SK-N-SH (cell line): ENCODE results near the gene SLC2A8. TPM values are rescaled to one million over a fixed set of nuclear protein-coding genes. Genes with fewer than 3 reads are reported as not detected.

Experiments used
- CTCF ChIA-PET: fragments of 300-600, 350-600 bp; formaldehyde crosslinking; extraction: SDS; loops from one replicate; lab custom pipeline; 2021; lab: Yijun Ruan, JAX
- POLR2A ChIA-PET: fragments of 350-600 bp; sonication (Branson Sonifier 250); formaldehyde crosslinking; extraction: SDS; loops from one replicate; lab custom pipeline; 2020; ENCODE audit warnings: antibody characterized with exemption, inconsistent platforms; lab: Yijun Ruan, JAX
- DNase-seq: peaks from one replicate; pipeline ENCODE4 v3.0.0; 2012
- H2AFZ ChIP-seq: fragments of 200-600 bp; sonication (generic); 2 replicates; pipeline ENCODE4 v1.8.1; 2016; ENCODE audit warnings: antibody characterized with exemption, mild to moderate bottlenecking, low read depth
- H3F3A ChIP-seq: fragments of 200-600 bp; sonication (generic); replicated peaks from 2 replicates; pipeline ENCODE3; 2016; ENCODE audit warnings: antibody characterized with exemption, mild to moderate bottlenecking; ENCODE audit not compliant: insufficient read depth
- H3K27ac ChIP-seq, 2 experiments: fragments of 200-500 bp in 1 of 2; fragments of 200-600 bp in 1 of 2; sonication (Bioruptor generic) in 1 of 2; sonication (generic), shearing (Covaris generic) in 1 of 2; 2 replicates each; pipeline versions ENCODE4 v1.5.1 to v1.6.1; 2014 to 2016; ENCODE audit warnings: low read depth in 2 of 2, inconsistent platforms in 1 of 2, low read length in 1 of 2, mild to moderate bottlenecking in 1 of 2, mixed read lengths in 1 of 2
- H3K27me3 ChIP-seq: fragments of 200-600 bp; sonication (generic), shearing (Covaris generic); 2 replicates; pipeline ENCODE4 v1.6.1; 2016; ENCODE audit warnings: mixed run types; ENCODE audit not compliant: insufficient read depth
- H3K36me3 ChIP-seq, 2 experiments: fragments of 200-500 bp in 1 of 2; fragments of 200-600 bp in 1 of 2; sonication (Bioruptor generic) in 1 of 2; sonication (generic) in 1 of 2; replicated peaks in 1 of 2; 2 replicates each; pipeline versions ENCODE3 to v1.5.1; 2014 to 2016; ENCODE audit warnings: low read length in 1 of 2, mild to moderate bottlenecking in 1 of 2; ENCODE audit not compliant: insufficient read depth in 2 of 2, control insufficient read depth in 1 of 2
- H3K4me1 ChIP-seq, 2 experiments: fragments of 200-500 bp in 1 of 2; fragments of 200-600 bp in 1 of 2; sonication (Bioruptor generic) in 1 of 2; sonication (generic), shearing (Covaris generic) in 1 of 2; 2 replicates each; pipeline versions ENCODE4 v1.5.1 to v1.6.1; 2014 to 2016; ENCODE audit warnings: low read depth in 1 of 2, low read length in 1 of 2, mixed run types in 1 of 2; ENCODE audit not compliant: insufficient read depth in 2 of 2, control insufficient read depth in 1 of 2
- H3K4me2 ChIP-seq: fragments of 200-600 bp; sonication (generic), shearing (Covaris generic); 2 replicates; pipeline ENCODE4 v1.6.1; 2017; ENCODE audit warnings: mixed run types
- H3K4me3 ChIP-seq, 2 experiments: fragments of 200-500 bp in 1 of 2; fragments of 200-600 bp in 1 of 2; sonication (Bioruptor generic) in 1 of 2; sonication (generic), shearing (Covaris generic) in 1 of 2; 2 replicates each; pipeline versions ENCODE4 v1.5.1 to v1.8.1; 2014 to 2016; ENCODE audit warnings: low read depth in 2 of 2, inconsistent platforms in 1 of 2, low read length in 1 of 2, mild to moderate bottlenecking in 1 of 2, mixed read lengths in 1 of 2, moderate library complexity in 1 of 2
- H3K79me2 ChIP-seq: fragments of 200-600 bp; sonication (generic); 2 replicates; pipeline ENCODE4 v1.8.1; 2017; ENCODE audit warnings: mild to moderate bottlenecking; ENCODE audit not compliant: insufficient read depth
- H3K9ac ChIP-seq: fragments of 200-600 bp; sonication (generic); 2 replicates; pipeline ENCODE4 v1.6.1; 2017; ENCODE audit warnings: mixed run types
- H3K9me2 ChIP-seq: fragments of 200-600 bp; sonication (generic); 2 replicates; pipeline ENCODE4 v1.6.1; 2017; ENCODE audit warnings: mixed run types
- H3K9me3 ChIP-seq: fragments of 200-600 bp; sonication (generic); 2 replicates; pipeline ENCODE4 v1.6.1; 2017; ENCODE audit warnings: mixed run types, mild to moderate bottlenecking, moderate library complexity
- H4K20me1 ChIP-seq: fragments of 200-600 bp; sonication (generic); 2 replicates; pipeline ENCODE4 v1.6.1; 2017; ENCODE audit warnings: mild to moderate bottlenecking, mixed run types; ENCODE audit not compliant: insufficient read depth
- CHD2 ChIP-seq: fragments of 150-350 bp; IDR thresholded peaks from 2 replicates; pipeline ENCODE4 v1.6.1; 2018; ENCODE audit warnings: low read length; ENCODE audit not compliant: partially characterized antibody
- ELF1 ChIP-seq: IDR thresholded peaks from 2 replicates; pipeline ENCODE4 v1.4.0; 2012
- EP300 ChIP-seq, 2 experiments: IDR thresholded peaks; 2 replicates each; pipeline versions ENCODE4 v1.4.0 to v1.6.1; 2012; ENCODE audit warnings: borderline replicate concordance in 1 of 2, low read depth in 1 of 2, low read length in 1 of 2
- FOSL2 ChIP-seq: IDR thresholded peaks from 2 replicates; pipeline ENCODE4 v1.4.0; 2012; ENCODE audit warnings: low read depth, mild to moderate bottlenecking, moderate library complexity, borderline replicate concordance
- FOXJ3 ChIP-seq: sonication (generic); formaldehyde crosslinking; IDR thresholded peaks from 2 replicates; pipeline ENCODE4 v1.5.1; 2020; ENCODE audit warnings: mild to moderate bottlenecking, missing genetic modification reagents
- GABPA ChIP-seq: IDR thresholded peaks from 2 replicates; pipeline ENCODE4 v1.4.0; 2012; ENCODE audit warnings: low read depth, mild to moderate bottlenecking
- GATA2 ChIP-seq: sonication (generic); formaldehyde crosslinking; IDR thresholded peaks from 2 replicates; pipeline ENCODE4 v1.5.0; 2020; ENCODE audit warnings: mild to moderate bottlenecking, missing genetic modification reagents
- MEF2A ChIP-seq: IDR thresholded peaks from 2 replicates; pipeline ENCODE4 v1.4.0; 2012; ENCODE audit warnings: low read depth, borderline replicate concordance
- MXI1 ChIP-seq: IDR thresholded peaks from 2 replicates; pipeline ENCODE4 v1.6.1; 2012; ENCODE audit warnings: mild to moderate bottlenecking, low read depth, low read length, improper control_type of control experiment
- NFIC ChIP-seq: IDR thresholded peaks from 2 replicates; pipeline ENCODE4 v1.4.0; 2012; ENCODE audit warnings: borderline replicate concordance
- NRF1 ChIP-seq: IDR thresholded peaks from 2 replicates; pipeline ENCODE4 v1.6.1; 2012; ENCODE audit warnings: low read depth, mild to moderate bottlenecking, low read length
- POLR2AphosphoS5 ChIP-seq: IDR thresholded peaks from 2 replicates; pipeline ENCODE4 v1.6.1; 2012; ENCODE audit warnings: low read depth, low read length
- RAD21 ChIP-seq: IDR thresholded peaks from 2 replicates; pipeline ENCODE4 v1.6.1; 2012; ENCODE audit warnings: mild to moderate bottlenecking, low read length
- RFX5 ChIP-seq: IDR thresholded peaks from 2 replicates; pipeline ENCODE4 v1.6.1; 2012; ENCODE audit warnings: mild to moderate bottlenecking, improper control_type of control experiment, low read length
- RXRA ChIP-seq: IDR thresholded peaks from 2 replicates; pipeline ENCODE4 v1.4.0; 2012; ENCODE audit warnings: low read depth, mild to moderate bottlenecking, borderline replicate concordance
- SIN3A ChIP-seq: IDR thresholded peaks from 2 replicates; pipeline ENCODE4 v1.6.1; 2012; ENCODE audit warnings: low read depth, mild to moderate bottlenecking, low read length, moderate library complexity, borderline replicate concordance
- TAF1 ChIP-seq: IDR thresholded peaks from 2 replicates; pipeline ENCODE4 v1.6.1; 2012; ENCODE audit warnings: low read depth, mild to moderate bottlenecking, low read length, moderate library complexity, borderline replicate concordance
- TEAD4 ChIP-seq: IDR thresholded peaks from 2 replicates; pipeline ENCODE4 v1.4.0; 2012; ENCODE audit warnings: mild to moderate bottlenecking, borderline replicate concordance; ENCODE audit not compliant: insufficient read depth
- USF1 ChIP-seq: IDR thresholded peaks from 2 replicates; pipeline ENCODE4 v1.4.0; 2012; ENCODE audit warnings: low read depth, borderline replicate concordance
- YY1 ChIP-seq: IDR thresholded peaks from 2 replicates; pipeline ENCODE4 v1.4.0; 2012; ENCODE audit warnings: low read depth, mild to moderate bottlenecking
- ZBTB33 ChIP-seq: IDR thresholded peaks from 2 replicates; pipeline ENCODE4 v1.4.0; 2012; ENCODE audit warnings: low read depth, borderline replicate concordance
- WGBS: methylation state at CpG from one replicate; pipeline ENCODE4 v1.1.6; 2017; ENCODE audit warnings: low lambda C conversion rate; 5-methylcytosine and 5-hydroxymethylcytosine counted together
- polyA plus RNA-seq, 3 experiments: library from polyadenylated mRNA; depleted of rRNA; stranded (reverse); fragments of >200 nt; gene quantifications; 2 replicates each; pipeline ENCODE4 v1.2.3, GENCODE V29; 2012
- TF ChIP-seq, protein P1 (sequence below): IDR thresholded peaks from 2 replicates; pipeline ENCODE4 v1.4.0; 2012; ENCODE audit warnings: low read depth
- TF ChIP-seq, protein P2 (sequence below): IDR thresholded peaks from 2 replicates; pipeline ENCODE4; 2012
- TF ChIP-seq, protein P3 (sequence below): IDR thresholded peaks from 2 replicates; pipeline ENCODE4 v1.6.1; 2012; ENCODE audit warnings: mild to moderate bottlenecking, low read depth, low read length, moderate library complexity

The SLC2A8 gene
- polyA plus RNA-seq, 1 of the 3 experiments (the other 2 are of a cell fraction), result 15.1 TPM

DNA sequence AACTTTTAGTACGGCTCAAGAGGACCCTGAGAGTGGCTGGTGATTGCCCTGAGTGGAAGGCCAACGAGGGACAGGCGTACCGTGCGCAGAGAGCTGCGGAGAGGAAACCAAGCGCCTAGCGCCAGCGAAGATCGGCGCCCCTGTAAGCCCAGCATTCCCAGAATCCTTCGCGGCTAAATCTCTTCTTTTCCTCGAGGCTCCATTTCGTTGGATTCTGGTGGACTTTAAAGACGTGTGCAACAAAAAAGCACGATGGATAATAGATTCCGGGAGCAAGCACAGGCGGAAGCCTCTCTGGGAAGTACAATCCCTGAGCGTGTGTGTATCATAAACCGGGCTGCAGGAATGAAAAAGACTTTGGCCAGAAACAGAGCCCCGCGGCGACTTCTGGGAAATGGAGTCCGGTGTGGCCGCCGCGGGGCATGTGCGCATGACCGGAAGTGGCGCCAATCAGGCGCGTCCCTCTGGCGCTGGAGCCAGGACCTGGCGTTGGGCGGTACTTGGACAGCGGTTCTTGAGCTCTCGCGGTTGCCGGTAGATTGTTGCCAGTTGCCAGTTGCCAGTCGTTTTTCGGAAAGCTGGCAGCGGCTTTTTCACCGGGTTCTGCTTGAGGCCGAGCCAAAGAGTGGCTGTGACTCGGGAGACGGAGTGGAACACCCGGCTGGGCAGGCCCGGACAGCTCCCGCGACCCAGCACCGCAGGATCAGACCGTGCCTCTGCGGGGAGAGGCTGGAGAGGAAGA is 27.1 kb downstream of the SLC2A8 start, which contains the start of gene ZNF79:
Gene ZNF79 (plus strand): TSS at position 449 of the 742 bp plus-strand sequence. CDS start 406 bp downstream, outside the sequence.
- Histone ChIP-seq H3K9ac (peak within 1 kb of the TSS; percentile 72), H3K27me3 (no peaks in the 10 kb centered on the region), H3F3A (peaks cover 4% of the 10 kb centered on the region), H3K4me1 (peaks cover 7 to 18% of the 10 kb centered on the region in 2 experiments; a peak in 3 of 4 replicates), H3K36me3 (peaks cover 9 to 12% of the 10 kb centered on the region in 2 experiments), H2AFZ (peak within 1 kb of the TSS; percentile 93), H3K79me2 (peaks cover 67% of the 10 kb centered on the region), H3K9me3 (no peaks in the 10 kb centered on the region), H3K27ac (peak within 1 kb of the TSS; percentile 82 to 98), H3K9me2 (no peaks in the 10 kb centered on the region), H4K20me1 (peaks cover 10% of the 10 kb centered on the region; the same call in 1 of the 2 replicates), H3K4me3 (peak within 1 kb of the TSS; percentile 90 to 97), H3K4me2 (peak within 1 kb of the TSS; percentile 91)
- peak; percentile 95 for DNase-seq
- POLR2A ChIA-PET, result interaction anchor here (1.0 to 2.2 kb wide), 5 partner anchors 9 to 361 kb away, joined by 3 to 12 read pairs (median 4); partner anchors contain the start of genes CDK9 and SLC2A8
- WGBS, result under 1% methylated on average over 36 of the region's 54 CpGs
- CTCF ChIA-PET, result interaction anchor here (0.9 to 1.7 kb wide), 3 partner anchors 13 to 209 kb away, joined by 3 to 5 read pairs (median 3); no protein-coding TSS in a partner anchor
- peak; percentile 79; the same call in 1 of the 2 replicates for TF ChIP-seq YY1
- TF ChIP-seq EP300 (IDR thresholded peaks at IDR 0.05; ENCODE audit: borderline replicate concordance in 1 of 2, low read depth in 1 of 2, low read length in 1 of 2), result no peak
- peak; percentile 91 for TF ChIP-seq SIN3A
- 0 out of 2 replicates have a peak, but pooled peaks have one; percentile 16 for TF ChIP-seq USF1
- TF ChIP-seq, protein P1, sequence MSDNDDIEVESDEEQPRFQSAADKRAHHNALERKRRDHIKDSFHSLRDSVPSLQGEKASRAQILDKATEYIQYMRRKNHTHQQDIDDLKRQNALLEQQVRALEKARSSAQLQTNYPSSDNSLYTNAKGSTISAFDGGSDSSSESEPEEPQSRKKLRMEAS, result peak; percentile 80; the same call in 1 of the 2 replicates
- peak; percentile 87; the same call in 1 of the 2 replicates for TF ChIP-seq ZBTB33
- TF ChIP-seq MEF2A, result no peak
- TF ChIP-seq GABPA, result peak; percentile 82
- TF ChIP-seq NRF1, result peak; percentile 67; the same call in 1 of the 2 replicates
- TF ChIP-seq POLR2AphosphoS5, result peak; percentile 44
- peak; percentile 63 for TF ChIP-seq NFIC
- TF ChIP-seq, protein P2, sequence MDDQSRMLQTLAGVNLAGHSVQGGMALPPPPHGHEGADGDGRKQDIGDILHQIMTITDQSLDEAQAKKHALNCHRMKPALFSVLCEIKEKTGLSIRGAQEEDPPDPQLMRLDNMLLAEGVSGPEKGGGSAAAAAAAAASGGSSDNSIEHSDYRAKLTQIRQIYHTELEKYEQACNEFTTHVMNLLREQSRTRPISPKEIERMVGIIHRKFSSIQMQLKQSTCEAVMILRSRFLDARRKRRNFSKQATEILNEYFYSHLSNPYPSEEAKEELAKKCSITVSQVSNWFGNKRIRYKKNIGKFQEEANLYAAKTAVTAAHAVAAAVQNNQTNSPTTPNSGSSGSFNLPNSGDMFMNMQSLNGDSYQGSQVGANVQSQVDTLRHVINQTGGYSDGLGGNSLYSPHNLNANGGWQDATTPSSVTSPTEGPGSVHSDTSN, result no peak
- no peak for TF ChIP-seq RFX5
- TF ChIP-seq ELF1, result peak; percentile 77
- TF ChIP-seq RXRA, result no peak
- no peak for TF ChIP-seq FOSL2
- TF ChIP-seq FOXJ3 (CRISPR knock-in tag), result no peak
- no peak; the same call in 1 of the 2 replicates for TF ChIP-seq RAD21
- 0 out of 2 replicates have a peak, but pooled peaks have one; percentile 5 for TF ChIP-seq TEAD4
- TF ChIP-seq CHD2, result peak; percentile 95
- TF ChIP-seq GATA2 (CRISPR knock-in tag), result no peak
- TF ChIP-seq, protein P3, sequence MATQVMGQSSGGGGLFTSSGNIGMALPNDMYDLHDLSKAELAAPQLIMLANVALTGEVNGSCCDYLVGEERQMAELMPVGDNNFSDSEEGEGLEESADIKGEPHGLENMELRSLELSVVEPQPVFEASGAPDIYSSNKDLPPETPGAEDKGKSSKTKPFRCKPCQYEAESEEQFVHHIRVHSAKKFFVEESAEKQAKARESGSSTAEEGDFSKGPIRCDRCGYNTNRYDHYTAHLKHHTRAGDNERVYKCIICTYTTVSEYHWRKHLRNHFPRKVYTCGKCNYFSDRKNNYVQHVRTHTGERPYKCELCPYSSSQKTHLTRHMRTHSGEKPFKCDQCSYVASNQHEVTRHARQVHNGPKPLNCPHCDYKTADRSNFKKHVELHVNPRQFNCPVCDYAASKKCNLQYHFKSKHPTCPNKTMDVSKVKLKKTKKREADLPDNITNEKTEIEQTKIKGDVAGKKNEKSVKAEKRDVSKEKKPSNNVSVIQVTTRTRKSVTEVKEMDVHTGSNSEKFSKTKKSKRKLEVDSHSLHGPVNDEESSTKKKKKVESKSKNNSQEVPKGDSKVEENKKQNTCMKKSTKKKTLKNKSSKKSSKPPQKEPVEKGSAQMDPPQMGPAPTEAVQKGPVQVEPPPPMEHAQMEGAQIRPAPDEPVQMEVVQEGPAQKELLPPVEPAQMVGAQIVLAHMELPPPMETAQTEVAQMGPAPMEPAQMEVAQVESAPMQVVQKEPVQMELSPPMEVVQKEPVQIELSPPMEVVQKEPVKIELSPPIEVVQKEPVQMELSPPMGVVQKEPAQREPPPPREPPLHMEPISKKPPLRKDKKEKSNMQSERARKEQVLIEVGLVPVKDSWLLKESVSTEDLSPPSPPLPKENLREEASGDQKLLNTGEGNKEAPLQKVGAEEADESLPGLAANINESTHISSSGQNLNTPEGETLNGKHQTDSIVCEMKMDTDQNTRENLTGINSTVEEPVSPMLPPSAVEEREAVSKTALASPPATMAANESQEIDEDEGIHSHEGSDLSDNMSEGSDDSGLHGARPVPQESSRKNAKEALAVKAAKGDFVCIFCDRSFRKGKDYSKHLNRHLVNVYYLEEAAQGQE, result peak; percentile 84
- TF ChIP-seq TAF1, result peak; percentile 47
- TF ChIP-seq MXI1, result peak; percentile 70; the same call in 1 of the 2 replicates
